Panc1 (cell line): ENCODE results near the gene RITA1. TPM values are rescaled to one million over a fixed set of nuclear protein-coding genes. Genes with fewer than 3 reads are reported as not detected.

Source experiments
- ATAC-seq: fragments of 200-7000 bp; cut with Tn5 transposase; 2 replicates; pipeline ENCODE4 v1.9.1; 2020; ENCODE audit warnings: mild to moderate bottlenecking, moderate library complexity
- BruUV-seq: library from RNA; stranded (reverse); fragments of 400-500 nt; replicated peaks from 2 replicates; lab custom pipeline; 2021; lab: Mats Ljungman, UMichigan
- CTCF ChIA-PET: fragments of 300-600 bp; sonication (Branson Sonifier 250); formaldehyde crosslinking; loops from one replicate; lab custom pipeline; 2022; ENCODE audit warnings: antibody characterized with exemption; lab: Charles Lee
- POLR2A ChIA-PET: fragments of 300-600 bp; sonication (Branson Sonifier 250); formaldehyde crosslinking; loops from one replicate; lab custom pipeline; 2022; ENCODE audit warnings: antibody characterized with exemption; lab: Charles Lee
- DNase-seq: peaks from one replicate; pipeline ENCODE4 v3.0.0-alpha.2; 2010; ENCODE audit warnings: low read depth, low spot score
- H3K27ac ChIP-seq: 2 replicates; pipeline ENCODE4 v1.5.1; 2011; ENCODE audit warnings: mild to moderate bottlenecking, low read length, inconsistent platforms
- H3K27me3 ChIP-seq: fragments of 200-500 bp; sonication (Bioruptor generic); 2 replicates; pipeline ENCODE4 v1.6.0; 2014; ENCODE audit warnings: low read length, inconsistent platforms; ENCODE audit not compliant: control insufficient read depth, insufficient read depth
- H3K36me3 ChIP-seq: fragments of 200-500 bp; sonication (Bioruptor generic); 2 replicates; pipeline ENCODE4 v1.5.1; 2014; ENCODE audit warnings: inconsistent platforms, mild to moderate bottlenecking, low read length, moderate library complexity; ENCODE audit not compliant: control insufficient read depth, insufficient read depth
- H3K4me1 ChIP-seq: 2 replicates; pipeline ENCODE4 v1.5.1; 2011; ENCODE audit warnings: inconsistent platforms, mild to moderate bottlenecking, low read length, moderate library complexity; ENCODE audit not compliant: control insufficient read depth, insufficient read depth
- H3K4me3 ChIP-seq, 2 experiments: 2 replicates each; pipeline ENCODE4 v1.5.1; 2011 to 2012; ENCODE audit warnings: low read depth in 2 of 2, low read length in 2 of 2, mild to moderate bottlenecking in 2 of 2, inconsistent platforms in 1 of 2, moderate library complexity in 1 of 2
- H3K9me3 ChIP-seq: fragments of 200-500 bp; sonication (Bioruptor generic); 2 replicates; pipeline ENCODE4 v1.5.1; 2014; ENCODE audit warnings: low read depth, mild to moderate bottlenecking, inconsistent platforms, low read length, moderate library complexity; ENCODE audit not compliant: control insufficient read depth, insufficient read depth
- POLR2AphosphoS5 ChIP-seq: IDR thresholded peaks from 2 replicates; pipeline ENCODE4 v1.6.1; 2012; ENCODE audit warnings: mild to moderate bottlenecking, low read depth, low read length, moderate library complexity
- SIN3A ChIP-seq: IDR thresholded peaks from 2 replicates; pipeline ENCODE4 v1.6.1; 2012; ENCODE audit warnings: low read depth, mild to moderate bottlenecking, low read length, moderate library complexity, borderline replicate concordance; ENCODE audit not compliant: insufficient read depth
- TCF7L2 ChIP-seq: IDR thresholded peaks from 2 replicates; pipeline ENCODE4 v1.6.1; 2011; ENCODE audit warnings: mild to moderate bottlenecking, low read depth, low read length, inconsistent platforms
- in situ Hi-C: cut with HindIII; loops from 2 replicates; pipeline ENCODE4 v1.10.0; 2016; ENCODE audit warnings: low sequenced_read_pairs, low pct_unique_long_range_greater_than_20kb
- intact Hi-C: fragments of 100-400 bp; cut with micrococcal nuclease; formaldehyde crosslinking; loops from one replicate; pipeline ENCODE4 v1.10.0; 2022; ENCODE audit not compliant: unreplicated experiment
- total RNA-seq: library from RNA; stranded (reverse); gene quantifications from one replicate; pipeline ENCODE4 v1.2.1, GENCODE V29; 2021; ENCODE audit not compliant: unreplicated experiment
- TF ChIP-seq, protein P1 (sequence below): fragments of 450-650 bp; IDR thresholded peaks from 2 replicates; pipeline ENCODE4 v1.5.1; 2017; ENCODE audit warnings: mild to moderate bottlenecking
- TF ChIP-seq, protein P2 (sequence below), 2 experiments: IDR thresholded peaks; 2 replicates each; pipeline ENCODE4 v1.6.1; 2011 to 2012; ENCODE audit warnings: low read depth in 2 of 2, control low read depth in 1 of 2, low read length in 1 of 2, mild to moderate bottlenecking in 1 of 2, moderate library complexity in 1 of 2; ENCODE audit not compliant: insufficient read depth in 1 of 2

The RITA1 gene
- total RNA-seq, 1 experiment from 2014 or later, result 41.0 TPM

DNA sequence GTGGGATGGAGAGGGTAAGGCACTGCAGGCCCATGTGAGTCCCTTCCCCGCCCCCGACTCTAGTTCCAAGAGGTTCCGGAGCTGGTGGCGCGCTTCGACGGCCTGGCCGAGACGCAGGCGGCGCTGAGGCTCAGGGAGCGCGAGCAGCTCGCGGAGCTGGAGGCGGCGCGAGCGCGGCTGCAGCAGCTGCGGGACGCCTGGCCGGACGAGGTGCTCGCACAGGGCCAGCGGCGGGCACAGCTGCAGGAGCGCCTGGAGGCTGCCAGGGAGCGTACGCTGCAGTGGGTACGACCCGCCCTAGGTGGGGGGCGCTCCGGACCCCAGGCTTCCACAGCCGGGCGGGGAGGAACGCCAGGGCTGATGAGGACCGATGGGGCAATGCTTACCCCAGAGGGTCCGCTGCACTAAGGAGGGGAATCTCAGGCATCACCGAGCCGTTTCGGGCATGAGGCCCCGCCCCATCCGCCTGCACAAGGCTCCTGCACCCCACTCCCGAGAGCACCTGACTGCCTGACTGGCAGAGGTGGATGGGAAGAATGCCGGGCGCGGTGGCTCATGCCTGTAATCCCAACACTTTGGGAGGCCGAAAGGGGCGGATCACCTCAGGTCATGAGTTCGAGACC lies 31.1 kb upstream of the RITA1 start:
- Histone ChIP-seq H3K4me3 (peak overlapping the region; percentile 32 to 44), H3K36me3 (no peaks in the 10 kb centered on the region), H3K9me3 (no peaks in the 10 kb centered on the region), H3K27ac (no peak overlapping the region), H3K4me1 (peaks cover 9% of the 10 kb centered on the region; the same call in 1 of the 2 replicates), H3K27me3 (no peaks in the 10 kb centered on the region)
- CTCF ChIA-PET, result no interaction called here
- in situ Hi-C loops (loop anchor here (25.0 kb wide), 1 partner anchor 92 kb away; the partner anchor contains the start of gene DTX1), intact Hi-C loops (loop anchor here (10.0 kb wide), 1 partner anchor 160 kb away; no protein-coding TSS in a partner anchor)
- no peak for TF ChIP-seq POLR2AphosphoS5
- no peak for TF ChIP-seq SIN3A
- TF ChIP-seq, protein P1, sequence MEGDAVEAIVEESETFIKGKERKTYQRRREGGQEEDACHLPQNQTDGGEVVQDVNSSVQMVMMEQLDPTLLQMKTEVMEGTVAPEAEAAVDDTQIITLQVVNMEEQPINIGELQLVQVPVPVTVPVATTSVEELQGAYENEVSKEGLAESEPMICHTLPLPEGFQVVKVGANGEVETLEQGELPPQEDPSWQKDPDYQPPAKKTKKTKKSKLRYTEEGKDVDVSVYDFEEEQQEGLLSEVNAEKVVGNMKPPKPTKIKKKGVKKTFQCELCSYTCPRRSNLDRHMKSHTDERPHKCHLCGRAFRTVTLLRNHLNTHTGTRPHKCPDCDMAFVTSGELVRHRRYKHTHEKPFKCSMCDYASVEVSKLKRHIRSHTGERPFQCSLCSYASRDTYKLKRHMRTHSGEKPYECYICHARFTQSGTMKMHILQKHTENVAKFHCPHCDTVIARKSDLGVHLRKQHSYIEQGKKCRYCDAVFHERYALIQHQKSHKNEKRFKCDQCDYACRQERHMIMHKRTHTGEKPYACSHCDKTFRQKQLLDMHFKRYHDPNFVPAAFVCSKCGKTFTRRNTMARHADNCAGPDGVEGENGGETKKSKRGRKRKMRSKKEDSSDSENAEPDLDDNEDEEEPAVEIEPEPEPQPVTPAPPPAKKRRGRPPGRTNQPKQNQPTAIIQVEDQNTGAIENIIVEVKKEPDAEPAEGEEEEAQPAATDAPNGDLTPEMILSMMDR, result no peak
- TF ChIP-seq, protein P2, sequence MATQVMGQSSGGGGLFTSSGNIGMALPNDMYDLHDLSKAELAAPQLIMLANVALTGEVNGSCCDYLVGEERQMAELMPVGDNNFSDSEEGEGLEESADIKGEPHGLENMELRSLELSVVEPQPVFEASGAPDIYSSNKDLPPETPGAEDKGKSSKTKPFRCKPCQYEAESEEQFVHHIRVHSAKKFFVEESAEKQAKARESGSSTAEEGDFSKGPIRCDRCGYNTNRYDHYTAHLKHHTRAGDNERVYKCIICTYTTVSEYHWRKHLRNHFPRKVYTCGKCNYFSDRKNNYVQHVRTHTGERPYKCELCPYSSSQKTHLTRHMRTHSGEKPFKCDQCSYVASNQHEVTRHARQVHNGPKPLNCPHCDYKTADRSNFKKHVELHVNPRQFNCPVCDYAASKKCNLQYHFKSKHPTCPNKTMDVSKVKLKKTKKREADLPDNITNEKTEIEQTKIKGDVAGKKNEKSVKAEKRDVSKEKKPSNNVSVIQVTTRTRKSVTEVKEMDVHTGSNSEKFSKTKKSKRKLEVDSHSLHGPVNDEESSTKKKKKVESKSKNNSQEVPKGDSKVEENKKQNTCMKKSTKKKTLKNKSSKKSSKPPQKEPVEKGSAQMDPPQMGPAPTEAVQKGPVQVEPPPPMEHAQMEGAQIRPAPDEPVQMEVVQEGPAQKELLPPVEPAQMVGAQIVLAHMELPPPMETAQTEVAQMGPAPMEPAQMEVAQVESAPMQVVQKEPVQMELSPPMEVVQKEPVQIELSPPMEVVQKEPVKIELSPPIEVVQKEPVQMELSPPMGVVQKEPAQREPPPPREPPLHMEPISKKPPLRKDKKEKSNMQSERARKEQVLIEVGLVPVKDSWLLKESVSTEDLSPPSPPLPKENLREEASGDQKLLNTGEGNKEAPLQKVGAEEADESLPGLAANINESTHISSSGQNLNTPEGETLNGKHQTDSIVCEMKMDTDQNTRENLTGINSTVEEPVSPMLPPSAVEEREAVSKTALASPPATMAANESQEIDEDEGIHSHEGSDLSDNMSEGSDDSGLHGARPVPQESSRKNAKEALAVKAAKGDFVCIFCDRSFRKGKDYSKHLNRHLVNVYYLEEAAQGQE (IDR thresholded peaks at IDR 0.05; ENCODE audit: insufficient read depth in 1 of 2, low read depth in 2 of 2, low read length in 1 of 2), result no peak
- no peak for TF ChIP-seq TCF7L2
- no peak for DNase-seq
- BruUV-seq, result no TSS peak
- ATAC-seq, result peak; percentile 56
- POLR2A ChIA-PET, result no interaction called here

DNA sequence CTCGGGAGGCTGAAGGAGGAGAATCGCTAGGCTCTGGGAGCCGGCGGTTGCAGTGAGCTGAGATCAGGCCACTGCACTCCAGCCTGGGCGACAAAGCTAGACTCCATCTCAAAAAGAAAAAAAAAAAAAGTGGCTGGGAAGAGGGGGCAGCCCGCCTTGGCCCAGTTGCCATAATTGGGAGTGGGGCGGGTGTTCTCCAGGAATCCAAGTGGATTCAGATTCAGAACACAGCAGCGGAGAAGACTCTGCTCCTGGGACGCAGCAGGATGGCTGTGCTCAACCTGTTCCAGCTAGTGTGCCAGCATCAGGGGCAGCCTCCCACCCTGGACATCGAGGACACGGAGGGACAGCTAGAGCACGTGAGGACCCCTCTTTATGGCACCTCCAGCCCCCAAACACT lies 30.5 kb upstream of the RITA1 start:
- TF ChIP-seq TCF7L2 (no peak), SIN3A (no peak)
- TF ChIP-seq, protein P2 (IDR thresholded peaks at IDR 0.05; ENCODE audit: insufficient read depth in 1 of 2, low read depth in 2 of 2, low read length in 1 of 2), result no peak
- Histone ChIP-seq H3K27ac (no peak overlapping the region), H3K4me3 (no peak overlapping the region), H3K4me1 (peaks cover 3% of the 10 kb centered on the region; the same call in 1 of the 2 replicates), H3K36me3 (no peaks in the 10 kb centered on the region), H3K9me3 (no peaks in the 10 kb centered on the region), H3K27me3 (no peaks in the 10 kb centered on the region)
- no TSS peak for BruUV-seq
- intact Hi-C loops (loop anchor here (10.0 kb wide), 1 partner anchor 160 kb away; no protein-coding TSS in a partner anchor), in situ Hi-C loops (loop anchor here (25.0 kb wide), 1 partner anchor 93 kb away; the partner anchor contains the start of gene DTX1)
- no peak for ATAC-seq
- no peak for DNase-seq
- ChIA-PET POLR2A (no interaction called here), CTCF (no interaction called here)
